ENCODE data around the gene THUMPD1. TPM values are rescaled to one million over a fixed set of nuclear protein-coding genes. Genes with fewer than 3 reads are reported as not detected.
"Not testable (repeated sequence)": the region's sequence is repeated elsewhere in the genome, so short reads cannot be mapped to it uniquely, and the experiment has no call there.

THUMPD1 gene
- total RNA-seq, 4 donors from 2014 or later = 76.7 to 107 (median 82.1) TPM

DNA sequence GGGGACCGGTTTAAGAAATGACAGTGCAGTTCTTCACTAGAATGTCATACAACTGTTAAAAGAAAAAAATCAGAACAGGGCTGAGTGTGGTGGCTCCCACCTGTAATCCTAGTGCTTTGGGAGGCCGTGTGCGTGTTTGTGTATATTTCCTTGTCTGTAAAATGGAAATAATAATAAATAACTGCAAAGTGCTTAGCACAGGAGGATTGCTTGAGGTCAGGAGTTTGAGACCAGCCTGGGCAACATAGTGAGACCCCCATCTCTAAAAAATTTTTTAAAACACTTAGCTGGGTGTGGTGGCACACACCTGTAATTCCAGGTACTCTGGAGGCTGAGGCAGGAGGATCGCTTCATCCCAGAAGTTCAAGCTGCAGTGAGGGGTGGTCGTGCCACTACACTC, 24.7 kb upstream of the THUMPD1 start:
- intact Hi-C loops (cut with DNase I) = no loop called here
- no peak for DNase-seq
- Histone ChIP-seq H3K4me3 (replicated peaks in 1 of 3) (no peak overlapping the region), H3K36me3 (no peaks in the 10 kb centered on the region), H3K4me1 (peaks cover 0 to 4% of the 10 kb centered on the region in 2 donors), H3K27me3 (no peaks in the 10 kb centered on the region), H3K9me3 (no peaks in the 10 kb centered on the region), H3K27ac (no peak overlapping the region)
- 97 to 98% methylated on average over 5 of the region's 5 CpGs for WGBS, 2 donors
- TF ChIP-seq, protein P1, sequence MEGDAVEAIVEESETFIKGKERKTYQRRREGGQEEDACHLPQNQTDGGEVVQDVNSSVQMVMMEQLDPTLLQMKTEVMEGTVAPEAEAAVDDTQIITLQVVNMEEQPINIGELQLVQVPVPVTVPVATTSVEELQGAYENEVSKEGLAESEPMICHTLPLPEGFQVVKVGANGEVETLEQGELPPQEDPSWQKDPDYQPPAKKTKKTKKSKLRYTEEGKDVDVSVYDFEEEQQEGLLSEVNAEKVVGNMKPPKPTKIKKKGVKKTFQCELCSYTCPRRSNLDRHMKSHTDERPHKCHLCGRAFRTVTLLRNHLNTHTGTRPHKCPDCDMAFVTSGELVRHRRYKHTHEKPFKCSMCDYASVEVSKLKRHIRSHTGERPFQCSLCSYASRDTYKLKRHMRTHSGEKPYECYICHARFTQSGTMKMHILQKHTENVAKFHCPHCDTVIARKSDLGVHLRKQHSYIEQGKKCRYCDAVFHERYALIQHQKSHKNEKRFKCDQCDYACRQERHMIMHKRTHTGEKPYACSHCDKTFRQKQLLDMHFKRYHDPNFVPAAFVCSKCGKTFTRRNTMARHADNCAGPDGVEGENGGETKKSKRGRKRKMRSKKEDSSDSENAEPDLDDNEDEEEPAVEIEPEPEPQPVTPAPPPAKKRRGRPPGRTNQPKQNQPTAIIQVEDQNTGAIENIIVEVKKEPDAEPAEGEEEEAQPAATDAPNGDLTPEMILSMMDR (IDR thresholded peaks at IDR 0.05) = no peak
- TF ChIP-seq POLR2A (IDR thresholded peaks at IDR 0.05) = no peak

DNA sequence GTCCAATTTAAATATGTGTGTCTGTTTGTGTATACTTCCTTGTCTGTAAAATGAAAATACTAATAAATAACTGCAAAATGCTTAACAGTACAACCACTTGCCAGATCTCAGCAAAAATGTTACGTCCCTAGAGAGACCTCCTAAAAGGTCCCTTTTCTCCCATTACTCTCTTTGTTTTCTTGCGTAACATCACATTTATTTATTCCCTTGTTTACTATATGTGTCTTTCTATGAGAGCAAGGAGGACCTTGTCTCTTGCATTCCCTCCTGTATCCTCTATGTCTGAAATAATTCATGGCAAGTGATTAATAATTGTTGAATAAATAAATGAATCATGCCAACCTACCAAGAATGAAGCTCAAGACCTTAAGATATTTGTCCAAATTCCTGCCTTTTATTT, 24.1 kb upstream of the THUMPD1 start:
- no peak overlapping the region for H3K27ac ChIP-seq
- peaks cover 0 to 4% of the 10 kb centered on the region in 2 donors for H3K4me1 ChIP-seq
- intact Hi-C loops (cut with DNase I) = no loop called here
- H3K36me3 ChIP-seq = no peaks in the 10 kb centered on the region
- no peak for DNase-seq
- H3K27me3 ChIP-seq = no peaks in the 10 kb centered on the region
- no peaks in the 10 kb centered on the region for H3K9me3 ChIP-seq
- no peak for TF ChIP-seq POLR2A (IDR thresholded peaks at IDR 0.05)
- TF ChIP-seq, protein P1 (IDR thresholded peaks at IDR 0.05) = no peak
- no peak overlapping the region for H3K4me3 ChIP-seq (replicated peaks in 1 of 3)
- 95 to 96% methylated on average over 2 of the region's 2 CpGs for WGBS, 2 donors

DNA sequence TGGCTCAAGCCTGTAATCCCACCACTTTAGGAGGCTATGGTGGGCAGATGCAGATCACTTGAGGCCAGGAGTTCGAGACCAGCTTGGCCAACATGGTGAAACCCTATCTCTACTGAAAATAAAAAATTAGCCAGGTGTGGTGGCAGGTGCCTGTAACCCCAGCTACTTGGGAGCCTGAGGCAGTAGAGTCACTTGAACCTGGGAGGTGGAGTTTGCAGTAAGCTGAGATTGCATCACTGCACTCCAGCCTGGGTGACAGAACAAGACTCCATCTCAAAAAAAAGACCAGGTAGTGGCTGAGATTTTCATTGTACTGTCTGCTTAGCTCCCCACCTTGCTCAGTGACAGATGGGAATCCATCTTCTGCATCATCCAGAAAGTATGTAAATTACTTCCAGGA, 22.8 kb upstream of the THUMPD1 start:
- DNase-seq; intact Hi-C loops (cut with DNase I); H3K9me3 ChIP-seq; H3K36me3 ChIP-seq; H3K27me3 ChIP-seq; H3K4me1 ChIP-seq; H3K27ac ChIP-seq; H3K4me3 ChIP-seq (replicated peaks in 1 of 3): not testable (repeated sequence)
- WGBS, 2 donors = 92 to 96% methylated on average over 1 of the region's 1 CpG

DNA sequence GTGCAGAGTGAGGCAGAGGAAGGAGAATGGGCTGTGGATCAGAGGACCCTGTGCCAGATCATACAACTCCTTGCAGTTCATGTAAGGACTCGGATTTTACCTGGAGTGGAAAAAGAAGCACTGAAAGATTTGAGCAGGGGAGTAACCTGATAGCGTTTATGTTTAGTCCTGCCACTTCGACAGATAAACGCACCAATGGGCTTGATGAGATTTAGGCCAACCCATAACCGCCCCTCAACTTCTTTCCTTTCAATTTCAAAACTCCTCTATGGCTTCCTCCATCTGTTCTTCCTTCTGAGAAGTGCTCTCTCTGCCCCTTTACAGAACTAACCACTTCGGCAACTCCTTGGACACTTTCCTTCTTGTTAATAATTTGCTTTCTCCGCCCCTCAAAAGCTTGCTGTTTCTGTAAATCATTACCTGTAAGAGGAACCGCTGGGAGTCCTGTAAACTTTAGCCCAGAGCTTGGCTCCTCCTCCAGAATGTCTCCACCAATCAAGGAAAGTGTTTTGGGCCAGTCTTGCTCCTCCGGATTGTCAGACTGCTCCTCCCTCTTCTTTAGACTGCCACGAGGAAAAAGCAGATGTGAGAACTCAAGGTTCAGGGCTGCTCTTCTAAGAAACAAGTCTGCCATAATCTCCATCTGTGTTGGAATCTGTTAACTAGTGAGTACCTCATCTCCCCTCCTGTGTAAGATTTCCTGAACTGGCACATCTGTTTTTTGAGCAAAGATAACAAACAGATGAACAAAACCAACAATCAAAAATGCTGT, 22.0 kb upstream of the THUMPD1 start, which contains the start of gene ACSM3:
ACSM3 (plus strand) TSS at position 554 of the 772 bp plus-strand sequence. CDS start 6,021 bp downstream, outside the sequence.
- 9 to 11% methylated on average over 10 of the region's 10 CpGs for WGBS, 2 donors
- intact Hi-C loops (cut with DNase I) = no loop called here
- peak within 1 kb of the TSS in 2 of 3 donors; percentile 10 to 12 for H3K4me3 ChIP-seq (replicated peaks in 1 of 3)
- no peaks in the 10 kb centered on the region for H3K27me3 ChIP-seq
- DNase-seq = peak; percentile 59 to 63
- H3K9me3 ChIP-seq = no peaks in the 10 kb centered on the region
- H3K27ac ChIP-seq = peak within 1 kb of the TSS in 1 of 3 donors; percentile 48
- no peaks in the 10 kb centered on the region for H3K36me3 ChIP-seq
- TF ChIP-seq, protein P1 (IDR thresholded peaks at IDR 0.05) = no peak
- TF ChIP-seq POLR2A (IDR thresholded peaks at IDR 0.05) = no peak
- peaks cover 0 to 4% of the 10 kb centered on the region in 2 donors for H3K4me1 ChIP-seq

DNA sequence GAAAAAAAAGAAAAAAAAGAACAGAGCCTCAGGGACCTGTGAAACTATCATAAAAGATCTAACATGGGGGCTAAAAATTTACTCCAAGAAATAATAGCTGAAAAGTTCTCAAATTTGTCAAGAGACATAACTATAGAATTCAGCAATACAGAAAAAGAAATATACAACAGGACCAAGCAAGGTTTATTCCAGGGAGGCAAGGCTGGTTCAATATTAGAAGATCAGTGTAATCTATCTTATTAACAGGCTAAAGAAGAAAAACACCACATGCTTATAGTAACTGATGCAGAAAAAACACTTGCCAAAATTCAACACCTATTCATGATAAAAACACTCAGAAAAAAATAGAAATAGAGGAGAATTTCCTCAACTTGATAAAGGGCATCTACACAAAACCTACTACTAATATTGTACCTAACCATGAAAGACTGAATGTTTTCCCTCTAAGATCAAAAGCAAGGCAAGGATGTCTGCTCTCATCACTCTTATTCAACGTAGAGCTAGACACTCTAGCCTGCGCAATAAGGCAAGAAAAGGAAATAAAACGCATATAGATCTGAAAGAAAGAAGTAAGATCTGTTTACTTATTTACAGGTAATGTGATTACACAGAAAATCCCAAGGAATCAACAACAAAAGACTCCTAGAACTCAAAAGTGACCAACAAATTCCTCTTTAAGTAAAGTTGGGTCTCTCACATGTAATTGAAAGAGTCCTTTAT, 20.9 kb upstream of the THUMPD1 start:
- TF ChIP-seq POLR2A (IDR thresholded peaks at IDR 0.05) = no peak
- TF ChIP-seq, protein P1 (IDR thresholded peaks at IDR 0.05) = no peak
- no peaks in the 10 kb centered on the region for H3K9me3 ChIP-seq
- intact Hi-C loops (cut with DNase I) = no loop called here
- WGBS, 2 donors = 89 to 95% methylated on average over 3 of the region's 3 CpGs
- no peaks in the 10 kb centered on the region for H3K36me3 ChIP-seq
- H3K4me1 ChIP-seq = peaks cover 0 to 4% of the 10 kb centered on the region in 2 donors
- no peak overlapping the region for H3K27ac ChIP-seq
- no peaks in the 10 kb centered on the region for H3K27me3 ChIP-seq
- no peak for DNase-seq
- no peak overlapping the region for H3K4me3 ChIP-seq (replicated peaks in 1 of 3)

Data from thyroid gland (tissue), 4 donors.